Skin epidermis (tissue), 12 donors: Measurements from ENCODE around the gene MSRB3.
"Not testable (repeated sequence)": the region's sequence is repeated elsewhere in the genome, so short reads cannot be mapped to it uniquely, and the experiment has no call there.

Source experiments
- H3K27ac ChIP-seq, 21 experiments: fragments of 200-600 bp; sonication (generic) in 11 of 21; one replicate each; pipeline ENCODE4 v1.5.0; 2020; ENCODE audit warnings: mild to moderate bottlenecking in 3 of 21, inconsistent platforms in 2 of 21, moderate library complexity in 2 of 21
- H3K4me3 ChIP-seq, 7 experiments: fragments of 200-600 bp; sonication (generic) in 2 of 7; one replicate each; pipeline ENCODE4 v1.5.0; 2020; ENCODE audit warnings: inconsistent platforms in 2 of 7, mild to moderate bottlenecking in 2 of 7, moderate library complexity in 1 of 7

MSRB3 gene

GRCh38 chr12:65282840-65283239, 4.4 kb downstream of the MSRB3 start:
- Histone ChIP-seq H3K4me3 (no peak overlapping the region), H3K27ac (no peak overlapping the region)

GRCh38 chr12:65285532-65285931, 7.0 kb downstream of the MSRB3 start:
- not testable (repeated sequence) for H3K27ac ChIP-seq, H3K4me3 ChIP-seq

GRCh38 chr12:65287426-65287825, 8.9 kb downstream of the MSRB3 start:
- H3K4me3 ChIP-seq: no peak overlapping the region
- H3K27ac ChIP-seq: no peak overlapping the region

GRCh38 chr12:65292241-65292640, 13.8 kb downstream of the MSRB3 start:
- no peak overlapping the region for H3K27ac ChIP-seq
- H3K4me3 ChIP-seq: no peak overlapping the region

GRCh38 chr12:65293735-65294134, 15.3 kb downstream of the MSRB3 start:
- no peak overlapping the region for H3K27ac ChIP-seq
- no peak overlapping the region for H3K4me3 ChIP-seq

GRCh38 chr12:65294641-65295262, 16.3 kb downstream of the MSRB3 start:
- Histone ChIP-seq H3K27ac (no peak overlapping the region), H3K4me3 (no peak overlapping the region)

GRCh38 chr12:65296508-65297265, 18.2 kb downstream of the MSRB3 start:
- Histone ChIP-seq H3K4me3 (no peak overlapping the region), H3K27ac (no peak overlapping the region)

GRCh38 chr12:65300097-65300496, 21.6 kb downstream of the MSRB3 start:
- H3K27ac ChIP-seq: no peak overlapping the region
- H3K4me3 ChIP-seq: no peak overlapping the region

- no peak overlapping the region for H3K4me3 ChIP-seq
- no peak overlapping the region for H3K27ac ChIP-seq
Observed at GRCh38 chr12:65300679-65301349, 22.3 kb downstream of the MSRB3 start.

- Histone ChIP-seq H3K4me3 (no peak overlapping the region), H3K27ac (no peak overlapping the region)
Observed at GRCh38 chr12:65302891-65303290, 24.4 kb downstream of the MSRB3 start.

GRCh38 chr12:65305346-65305950, 27.0 kb downstream of the MSRB3 start:
- no peak overlapping the region for H3K27ac ChIP-seq
- no peak overlapping the region for H3K4me3 ChIP-seq

- Histone ChIP-seq H3K4me3 (no peak overlapping the region), H3K27ac (peak overlapping the region in 1 of 21 experiments; percentile 48)
Observed at GRCh38 chr12:65306366-65307168, 28.1 kb downstream of the MSRB3 start.

- no peak overlapping the region for H3K4me3 ChIP-seq
- H3K27ac ChIP-seq: peak overlapping the region in 1 of 21 experiments; percentile 48
Observed at GRCh38 chr12:65307169-65307501, 28.7 kb downstream of the MSRB3 start.

- H3K27ac ChIP-seq: no peak overlapping the region
- no peak overlapping the region for H3K4me3 ChIP-seq
Observed at GRCh38 chr12:65308006-65308405, 29.5 kb downstream of the MSRB3 start.

- Histone ChIP-seq H3K27ac (no peak overlapping the region), H3K4me3 (no peak overlapping the region)
Observed at GRCh38 chr12:65308601-65309071, 30.2 kb downstream of the MSRB3 start.

- Histone ChIP-seq H3K4me3 (no peak overlapping the region), H3K27ac (no peak overlapping the region)
Observed at GRCh38 chr12:65311260-65311659, 32.8 kb downstream of the MSRB3 start.

- no peak overlapping the region for H3K27ac ChIP-seq
- no peak overlapping the region for H3K4me3 ChIP-seq
Observed at GRCh38 chr12:65313719-65314317, 35.3 kb downstream of the MSRB3 start.

GRCh38 chr12:65315238-65315637, 36.8 kb downstream of the MSRB3 start:
- H3K4me3 ChIP-seq, H3K27ac ChIP-seq: not testable (repeated sequence)

GRCh38 chr12:65318186-65318685, 39.8 kb downstream of the MSRB3 start:
- no peak overlapping the region for H3K27ac ChIP-seq
- H3K4me3 ChIP-seq: no peak overlapping the region
